Measurements from ENCODE around the gene TRMT11.

TRMT11 gene

DNA sequence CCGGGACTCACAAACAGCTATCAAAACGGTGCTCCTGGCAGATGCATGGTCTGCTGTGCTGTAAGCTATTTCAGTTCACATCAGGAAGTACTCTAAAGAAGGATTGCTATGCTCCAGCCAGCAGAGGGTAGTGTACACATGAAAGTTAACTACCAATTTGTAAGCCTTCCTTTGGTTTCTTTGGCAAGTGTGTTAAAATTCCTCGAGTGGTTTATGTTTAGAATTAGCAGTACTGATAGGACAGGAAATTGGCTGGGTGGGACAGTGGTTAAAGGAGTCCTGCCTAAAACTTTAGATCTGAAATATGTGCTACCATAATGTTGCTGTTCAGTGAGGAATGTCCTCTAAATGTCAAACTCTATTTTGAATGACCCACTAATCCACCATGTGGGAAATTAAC lies 47.4 kb downstream of the TRMT11 start:
- H2AFZ ChIP-seq (ENCODE audit: low read depth, low read length, severe bottlenecking): no peak overlapping the region

DNA sequence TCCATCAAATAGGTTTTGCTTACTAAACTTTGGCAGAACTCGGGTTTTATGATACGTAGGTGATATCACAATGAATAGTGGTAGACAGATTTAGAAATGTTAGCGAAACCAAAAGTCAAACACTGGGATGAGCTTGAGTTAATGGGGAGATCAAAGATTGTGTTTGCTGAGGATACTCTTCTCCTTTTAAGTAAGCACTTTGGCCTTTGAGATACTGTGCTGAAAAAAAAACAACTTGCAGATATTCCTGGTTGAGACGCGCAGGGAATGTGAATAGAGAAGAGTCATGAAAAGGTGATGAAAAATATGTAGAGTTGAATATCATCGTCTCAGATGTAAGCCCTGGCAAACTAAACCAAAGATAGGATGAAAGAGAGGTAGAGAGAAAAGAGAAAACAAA lies 48.3 kb downstream of the TRMT11 start:
- no peaks in the 10 kb centered on the region for H3K27me3 ChIP-seq (ENCODE audit: low read length)
- H3K9ac ChIP-seq (ENCODE audit: low read length): no peak overlapping the region
- no peak overlapping the region for H2AFZ ChIP-seq (ENCODE audit: low read depth, low read length, severe bottlenecking)
- peaks cover 24% of the 10 kb centered on the region; the same call in 1 of the 2 replicates for H3K36me3 ChIP-seq (ENCODE audit: low read length)
- H3F3A ChIP-seq (ENCODE audit: insufficient read depth): peaks cover 3% of the 10 kb centered on the region; the same call in 1 of the 2 replicates
- no peak overlapping the region for H3K27ac ChIP-seq (ENCODE audit: low read depth, low read length)
- no peaks in the 10 kb centered on the region for H3K9me3 ChIP-seq (ENCODE audit: insufficient read depth, low read length)
- no peaks in the 10 kb centered on the region for H4K20me1 ChIP-seq (ENCODE audit: low read depth, low read length)
- no peaks in the 10 kb centered on the region for H3K79me2 ChIP-seq (ENCODE audit: insufficient read depth, low read length)
- H3K9me2 ChIP-seq (replicated peaks; ENCODE audit: insufficient read depth, low read length): no peaks in the 10 kb centered on the region
- TF ChIP-seq EZH2phosphoT487 (conservative IDR thresholded peaks at IDR 0.05; ENCODE audit: low read length): no peak
- TF ChIP-seq CTCF (IDR thresholded peaks at IDR 0.05; ENCODE audit: insufficient read depth, low read length, poor library complexity, severe bottlenecking): no peak
- H3K4me2 ChIP-seq (ENCODE audit: low read depth, low read length, poor library complexity, severe bottlenecking): no peak overlapping the region
- H3K4me3 ChIP-seq (ENCODE audit: insufficient read depth, low read length, poor library complexity, severe bottlenecking): no peak overlapping the region

More for the DNA sequence above, 47.4 kb downstream of the TRMT11 start:
- Histone ChIP-seq H3K9me2 (replicated peaks; ENCODE audit: insufficient read depth, low read length) (no peaks in the 10 kb centered on the region), H3K27me3 (ENCODE audit: low read length) (no peaks in the 10 kb centered on the region), H3K79me2 (ENCODE audit: insufficient read depth, low read length) (no peaks in the 10 kb centered on the region), H3K4me2 (ENCODE audit: low read depth, low read length, poor library complexity, severe bottlenecking) (no peak overlapping the region), H4K20me1 (ENCODE audit: low read depth, low read length) (no peaks in the 10 kb centered on the region), H3K27ac (ENCODE audit: low read depth, low read length) (no peak overlapping the region), H3F3A (ENCODE audit: insufficient read depth) (peaks cover 1% of the 10 kb centered on the region; the same call in 1 of the 2 replicates), H3K36me3 (ENCODE audit: low read length) (peaks cover 14% of the 10 kb centered on the region; the same call in 1 of the 2 replicates), H3K9me3 (ENCODE audit: insufficient read depth, low read length) (no peaks in the 10 kb centered on the region), H3K9ac (ENCODE audit: low read length) (no peak overlapping the region), H3K4me3 (ENCODE audit: insufficient read depth, low read length, poor library complexity, severe bottlenecking) (no peak overlapping the region)
- TF ChIP-seq EZH2phosphoT487 (conservative IDR thresholded peaks at IDR 0.05; ENCODE audit: low read length) (no peak), CTCF (IDR thresholded peaks at IDR 0.05; ENCODE audit: insufficient read depth, low read length, poor library complexity, severe bottlenecking) (no peak)

DNA sequence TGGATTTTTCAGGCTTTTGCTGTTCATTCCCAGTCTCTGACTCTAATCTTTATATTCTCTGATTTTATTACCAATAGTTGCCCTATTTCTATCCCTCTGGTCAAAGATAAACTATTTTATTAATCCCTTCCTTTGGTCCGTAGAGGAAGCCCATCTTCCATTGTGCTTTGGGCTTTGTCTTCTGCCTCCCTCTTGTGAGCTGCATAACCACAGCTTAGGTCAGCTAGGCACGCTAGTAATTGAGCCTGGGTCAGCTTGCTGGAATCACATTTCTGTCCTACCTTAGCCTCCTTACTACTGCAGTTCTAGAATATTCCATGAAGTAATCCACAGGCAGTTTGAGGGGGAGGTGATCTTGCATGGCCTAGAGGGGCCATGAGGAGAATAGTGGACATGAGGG lies 49.4 kb downstream of the TRMT11 start:
- Histone ChIP-seq H3F3A (ENCODE audit: insufficient read depth) (peaks cover 3% of the 10 kb centered on the region; the same call in 1 of the 2 replicates), H2AFZ (ENCODE audit: low read depth, low read length, severe bottlenecking) (no peak overlapping the region), H3K4me3 (ENCODE audit: insufficient read depth, low read length, poor library complexity, severe bottlenecking) (no peak overlapping the region), H3K9me3 (ENCODE audit: insufficient read depth, low read length) (no peaks in the 10 kb centered on the region), H3K27ac (ENCODE audit: low read depth, low read length) (no peak overlapping the region), H3K9me2 (replicated peaks; ENCODE audit: insufficient read depth, low read length) (no peaks in the 10 kb centered on the region), H3K9ac (ENCODE audit: low read length) (no peak overlapping the region), H4K20me1 (ENCODE audit: low read depth, low read length) (no peaks in the 10 kb centered on the region), H3K36me3 (ENCODE audit: low read length) (peaks cover 33% of the 10 kb centered on the region; the same call in 1 of the 2 replicates), H3K4me2 (ENCODE audit: low read depth, low read length, poor library complexity, severe bottlenecking) (no peak overlapping the region), H3K79me2 (ENCODE audit: insufficient read depth, low read length) (no peaks in the 10 kb centered on the region), H3K27me3 (ENCODE audit: low read length) (no peaks in the 10 kb centered on the region)
- no peak for TF ChIP-seq CTCF (IDR thresholded peaks at IDR 0.05; ENCODE audit: insufficient read depth, low read length, poor library complexity, severe bottlenecking)

Measured in SU-DHL-6 (cell line).